Endothelial cell of umbilical vein (primary cell): ENCODE measurements around the gene SYNDIG1. TPM values are rescaled to one million over a fixed set of nuclear protein-coding genes. Genes with fewer than 3 reads are reported as not detected.

Experiments used
- BruUV-seq: library from RNA; stranded (reverse); fragments of 400-500 nt; replicated peaks from 2 replicates; lab custom pipeline; 2021; lab: Mats Ljungman, UMichigan
- CTCF ChIA-PET: fragments of 300-600, 350-600 bp; sonication (Branson Sonifier 250); formaldehyde crosslinking; loops from one replicate; lab custom pipeline; 2021; ENCODE audit warnings: antibody characterized with exemption, inconsistent platforms; lab: Charles Lee
- POLR2A ChIA-PET: fragments of 300-600, 350-600 bp; sonication (Branson Sonifier 250); formaldehyde crosslinking; loops from one replicate; lab custom pipeline; 2021; ENCODE audit warnings: antibody characterized with exemption, inconsistent platforms; lab: Charles Lee
- DNase-seq: peaks from one replicate; pipeline ENCODE4 v3.0.0-alpha.2; 2011; ENCODE audit warnings: low read depth, low spot score
- FAIRE-seq: peaks from 2 replicates; lab custom pipeline; 2011; peaks lifted over from hg19 to GRCh38; lab: Jason Lieb, UNC
- H2AFZ ChIP-seq: 2 replicates; pipeline ENCODE4 v1.6.0; 2012; ENCODE audit warnings: low read depth, low read length, control low read depth, inconsistent platforms
- H3K27ac ChIP-seq: 2 replicates; pipeline ENCODE4 v1.5.1; 2011; ENCODE audit warnings: low read depth, mild to moderate bottlenecking, control low read depth, low read length, moderate library complexity; ENCODE audit not compliant: insufficient read depth
- H3K27me3 ChIP-seq, 2 experiments: 2 replicates each; pipeline versions ENCODE4 v1.6.0 to v1.6.1; 2011; ENCODE audit warnings: low read length in 2 of 2, mixed read lengths in 1 of 2; ENCODE audit not compliant: control insufficient read depth in 2 of 2, insufficient read depth in 2 of 2
- H3K36me3 ChIP-seq, 2 experiments: 2 replicates in 1 of 2; 3 replicates in 1 of 2; pipeline ENCODE4 v1.5.1; 2011; ENCODE audit warnings: low read length in 2 of 2, mild to moderate bottlenecking in 1 of 2, moderate library complexity in 1 of 2; ENCODE audit not compliant: control insufficient read depth in 2 of 2, insufficient read depth in 2 of 2; ENCODE audit errors: extremely low read depth in 1 of 2
- H3K4me1 ChIP-seq: 3 replicates; pipeline ENCODE4 v1.5.1; 2011; ENCODE audit warnings: mild to moderate bottlenecking, low read length; ENCODE audit not compliant: control insufficient read depth, insufficient read depth; ENCODE audit errors: extremely low read depth
- H3K4me2 ChIP-seq: 2 replicates; pipeline ENCODE4 v1.6.1; 2011; ENCODE audit warnings: low read length, control low read depth, mixed read lengths; ENCODE audit not compliant: insufficient read depth
- H3K4me3 ChIP-seq, 3 experiments: fragments of 200-600 bp in 1 of 3; sonication (generic), shearing (Covaris generic) in 1 of 3; replicated peaks in 1 of 3; 2 replicates each; pipeline ENCODE4 v1.5.1; 2011 to 2016; ENCODE audit warnings: control low read depth in 3 of 3, low read length in 3 of 3, mild to moderate bottlenecking in 2 of 3, inconsistent platforms in 1 of 3, low read depth in 1 of 3, moderate library complexity in 1 of 3; ENCODE audit not compliant: insufficient read depth in 1 of 3
- H3K79me2 ChIP-seq: 2 replicates; pipeline ENCODE4 v1.6.0; 2012; ENCODE audit warnings: low read length, inconsistent platforms; ENCODE audit not compliant: control insufficient read depth, insufficient read depth
- H3K9ac ChIP-seq: replicated peaks from 2 replicates; pipeline ENCODE3; 2011; ENCODE audit warnings: low read length, control low read depth; ENCODE audit not compliant: insufficient read depth; ENCODE audit errors: extremely low read depth
- H3K9me1 ChIP-seq: replicated peaks from 3 replicates; pipeline ENCODE4 v1.6.0; 2011; ENCODE audit warnings: mild to moderate bottlenecking, low read length; ENCODE audit not compliant: control insufficient read depth, insufficient read depth; ENCODE audit errors: extremely low read depth
- H3K9me3 ChIP-seq: replicated peaks from 2 replicates; pipeline ENCODE4 v1.5.1; 2012; ENCODE audit warnings: low read length, inconsistent platforms; ENCODE audit not compliant: control insufficient read depth, insufficient read depth
- H4K20me1 ChIP-seq: replicated peaks from 2 replicates; pipeline ENCODE3; 2011; ENCODE audit warnings: mild to moderate bottlenecking, low read length; ENCODE audit not compliant: control insufficient read depth, insufficient read depth; ENCODE audit errors: extremely low read depth
- CTCF ChIP-seq, 2 donors: IDR thresholded peaks; 1 replicate in 1 of 2; 2 replicates in 1 of 2; pipeline ENCODE4 v1.5.1; 2011; ENCODE audit warnings: low read length in 2 of 2, mild to moderate bottlenecking in 2 of 2, moderate library complexity in 2 of 2, control low read depth in 1 of 2, inconsistent platforms in 1 of 2, low read depth in 1 of 2; ENCODE audit not compliant: insufficient read depth in 1 of 2; ENCODE audit errors: extremely low read depth in 1 of 2
- EZH2 ChIP-seq: IDR thresholded peaks from 2 replicates; pipeline ENCODE4 v1.6.1; 2012; ENCODE audit warnings: borderline replicate concordance, low read depth, mild to moderate bottlenecking, moderate library complexity, low read length, inconsistent platforms; ENCODE audit not compliant: severe bottlenecking
- FOS ChIP-seq: IDR thresholded peaks from 2 replicates; pipeline ENCODE4 v1.6.1; 2011; ENCODE audit warnings: mild to moderate bottlenecking, low read length, moderate library complexity, borderline replicate concordance; ENCODE audit not compliant: insufficient read depth
- GATA2 ChIP-seq: IDR thresholded peaks from 2 replicates; pipeline ENCODE4 v1.7.0; 2011; ENCODE audit warnings: low read depth, mild to moderate bottlenecking, moderate library complexity, mixed read lengths, low read length; ENCODE audit not compliant: insufficient read length, insufficient read depth
- JUN ChIP-seq: IDR thresholded peaks from 2 replicates; pipeline ENCODE4 v1.6.1; 2011; ENCODE audit warnings: borderline replicate concordance, low read depth; ENCODE audit not compliant: insufficient read length, insufficient read depth
- MAX ChIP-seq: IDR thresholded peaks from 2 replicates; pipeline ENCODE4 v1.6.1; 2011; ENCODE audit not compliant: insufficient read depth, insufficient read length
- MYC ChIP-seq: IDR thresholded peaks from one replicate; pipeline ENCODE4 v1.6.1; 2011; ENCODE audit warnings: mild to moderate bottlenecking, low read depth, low read length
- POLR2A ChIP-seq: IDR thresholded peaks from 2 replicates; pipeline ENCODE4 v1.6.1; 2012; ENCODE audit warnings: low read depth, mild to moderate bottlenecking, control low read depth, low read length
- POLR2AphosphoS5 ChIP-seq: IDR thresholded peaks from 2 replicates; pipeline ENCODE4 v1.6.1; 2012; ENCODE audit warnings: low read depth, mild to moderate bottlenecking, control low read depth, low read length, moderate library complexity; ENCODE audit not compliant: insufficient read depth
- dilution Hi-C: fragments of 300-500 bp; cut with MboI; formaldehyde crosslinking; loops from one replicate; pipeline ENCODE4 v1.15.0; 2019; ENCODE audit warnings: low sequenced_read_pairs; ENCODE audit not compliant: extremely low pct_ligation_motif_present
- intact Hi-C: fragments of 100-400 bp; cut with micrococcal nuclease; formaldehyde crosslinking; loops from one replicate; pipeline ENCODE4 v1.10.0; 2022
- polyA plus RNA-seq, 4 experiments: library from polyadenylated mRNA; depleted of rRNA in 3 of 4; stranded (reverse) in 3 of 4; unstranded in 1 of 4; fragments of >200 nt; gene quantifications; 2 replicates each; pipeline versions ENCODE4 v1.2.1 to v1.2.3, GENCODE V29; 2011 to 2012; ENCODE audit warnings: missing spikeins in 1 of 4
- total RNA-seq: library from RNA; stranded (reverse); gene quantifications from 2 replicates; pipeline ENCODE4 v1.2.3, GENCODE V29; 2021

Gene SYNDIG1
- total and polyA plus RNA-seq, 2 donors (not counting 3 experiments of a cell fraction or from before 2014, with no cell fraction given): not detected

- intact Hi-C loops: no loop called here
- Histone ChIP-seq H3K4me2 (no peak overlapping the region), H3K79me2 (no peaks in the 10 kb centered on the region), H4K20me1 (no peaks in the 10 kb centered on the region), H3K4me3 (no peak overlapping the region), H3K9ac (no peak overlapping the region), H3K4me1 (no peaks in the 10 kb centered on the region), H3K9me3 (no peaks in the 10 kb centered on the region), H3K27ac (no peak overlapping the region), H3K36me3 (no peaks in the 10 kb centered on the region), H2AFZ (no peak overlapping the region), H3K9me1 (no peaks in the 10 kb centered on the region), H3K27me3 (no peaks in the 10 kb centered on the region)
- FAIRE-seq (no peak), DNase-seq (no peak)
- TF ChIP-seq MAX (no peak), EZH2 (no peak), GATA2 (no peak), FOS (no peak), MYC (no peak), JUN (no peak), POLR2A (no peak), POLR2AphosphoS5 (no peak), CTCF (IDR thresholded peaks at IDR 0.05; ENCODE audit: extremely low read depth in 1 of 2, insufficient read depth in 1 of 2, low read depth in 1 of 2, low read length in 2 of 2) (no peak)
- CTCF ChIA-PET: no interaction called here
- no TSS peak for BruUV-seq
- POLR2A ChIA-PET: no interaction called here
- dilution Hi-C loops: no loop called here
Observed at GRCh38 chr20:24446811-24447210, 22.6 kb upstream of the SYNDIG1 start.
